Measurements from ENCODE around the gene CCBE1. TPM values are rescaled to one million over a fixed set of nuclear protein-coding genes. Genes with fewer than 3 reads are reported as not detected.

The CCBE1 gene
- total RNA-seq, 2 donors from 2014 or later = 1.00 to 2.9 TPM

DNA sequence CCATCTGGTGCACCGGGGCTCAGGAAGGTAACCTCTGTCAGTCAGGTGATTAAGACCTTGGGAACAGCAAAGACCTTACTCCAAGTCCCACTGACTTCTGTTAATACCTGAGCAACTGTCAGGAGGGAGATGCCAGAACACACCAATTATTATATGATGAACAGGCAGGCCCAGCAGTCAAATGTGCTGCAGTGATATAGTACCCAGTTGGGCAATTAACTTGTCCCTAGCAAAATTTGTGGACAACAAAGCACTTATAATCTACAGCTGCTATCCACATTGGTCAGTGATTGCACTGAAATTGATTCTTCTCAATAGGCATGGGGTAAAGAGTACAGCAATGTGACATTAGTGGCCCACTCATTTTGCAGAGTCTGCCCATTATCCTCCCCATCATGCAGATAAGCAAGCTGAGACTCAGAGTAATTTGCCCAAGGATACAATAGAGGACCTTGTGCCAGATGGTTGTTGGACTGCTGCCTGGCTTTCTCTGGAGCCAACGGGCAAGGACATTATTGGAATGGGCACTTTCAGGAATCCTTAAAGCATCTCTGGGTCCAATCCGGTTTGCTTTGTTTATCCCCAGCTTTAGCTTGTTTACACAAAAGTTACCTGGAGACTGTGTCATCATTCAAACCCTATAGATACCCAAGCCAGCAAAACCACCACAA, 147.6 kb downstream of the CCBE1 start:
- no peaks in the 10 kb centered on the region for H3K36me3 Mint-ChIP-seq (ENCODE audit: low read depth)
- H3K27ac Mint-ChIP-seq = no peak overlapping the region
- WGBS, 2 experiments (ENCODE audit: insufficient coverage in 1 of 2, insufficient read length in 1 of 2) = 84 to 89% methylated on average over 3 of the region's 3 CpGs
- no peaks in the 10 kb centered on the region for H3K36me3 ChIP-seq (ENCODE audit: control insufficient read depth, insufficient read depth, low read length)
- H3K27me3 Mint-ChIP-seq (ENCODE audit: insufficient read depth) = no peaks in the 10 kb centered on the region
- no peak overlapping the region for H3K27ac ChIP-seq (ENCODE audit: low read depth, low read length)
- no peaks in the 10 kb centered on the region for H3K4me1 ChIP-seq (ENCODE audit: control insufficient read depth, insufficient read depth, low read length)
- H3K9me3 ChIP-seq (ENCODE audit: control insufficient read depth, low read length) = no peaks in the 10 kb centered on the region
- TF ChIP-seq, protein P1, sequence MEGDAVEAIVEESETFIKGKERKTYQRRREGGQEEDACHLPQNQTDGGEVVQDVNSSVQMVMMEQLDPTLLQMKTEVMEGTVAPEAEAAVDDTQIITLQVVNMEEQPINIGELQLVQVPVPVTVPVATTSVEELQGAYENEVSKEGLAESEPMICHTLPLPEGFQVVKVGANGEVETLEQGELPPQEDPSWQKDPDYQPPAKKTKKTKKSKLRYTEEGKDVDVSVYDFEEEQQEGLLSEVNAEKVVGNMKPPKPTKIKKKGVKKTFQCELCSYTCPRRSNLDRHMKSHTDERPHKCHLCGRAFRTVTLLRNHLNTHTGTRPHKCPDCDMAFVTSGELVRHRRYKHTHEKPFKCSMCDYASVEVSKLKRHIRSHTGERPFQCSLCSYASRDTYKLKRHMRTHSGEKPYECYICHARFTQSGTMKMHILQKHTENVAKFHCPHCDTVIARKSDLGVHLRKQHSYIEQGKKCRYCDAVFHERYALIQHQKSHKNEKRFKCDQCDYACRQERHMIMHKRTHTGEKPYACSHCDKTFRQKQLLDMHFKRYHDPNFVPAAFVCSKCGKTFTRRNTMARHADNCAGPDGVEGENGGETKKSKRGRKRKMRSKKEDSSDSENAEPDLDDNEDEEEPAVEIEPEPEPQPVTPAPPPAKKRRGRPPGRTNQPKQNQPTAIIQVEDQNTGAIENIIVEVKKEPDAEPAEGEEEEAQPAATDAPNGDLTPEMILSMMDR (conservative IDR thresholded peaks at IDR 0.05) = no peak
- DNase-seq = no peak
- no peak overlapping the region for H3K9ac ChIP-seq (ENCODE audit: extremely low read depth, low read length, poor library complexity, severe bottlenecking)
- H3K9me3 Mint-ChIP-seq = no peaks in the 10 kb centered on the region
- no peak overlapping the region for H3K4me3 Mint-ChIP-seq
- no peak overlapping the region for H3K4me3 ChIP-seq (ENCODE audit: low read length)
- no peaks in the 10 kb centered on the region for H3K27me3 ChIP-seq (ENCODE audit: control insufficient read depth, insufficient read depth, low read length, poor library complexity, severe bottlenecking)
- H3K4me1 Mint-ChIP-seq = peaks cover 14% of the 10 kb centered on the region

DNA sequence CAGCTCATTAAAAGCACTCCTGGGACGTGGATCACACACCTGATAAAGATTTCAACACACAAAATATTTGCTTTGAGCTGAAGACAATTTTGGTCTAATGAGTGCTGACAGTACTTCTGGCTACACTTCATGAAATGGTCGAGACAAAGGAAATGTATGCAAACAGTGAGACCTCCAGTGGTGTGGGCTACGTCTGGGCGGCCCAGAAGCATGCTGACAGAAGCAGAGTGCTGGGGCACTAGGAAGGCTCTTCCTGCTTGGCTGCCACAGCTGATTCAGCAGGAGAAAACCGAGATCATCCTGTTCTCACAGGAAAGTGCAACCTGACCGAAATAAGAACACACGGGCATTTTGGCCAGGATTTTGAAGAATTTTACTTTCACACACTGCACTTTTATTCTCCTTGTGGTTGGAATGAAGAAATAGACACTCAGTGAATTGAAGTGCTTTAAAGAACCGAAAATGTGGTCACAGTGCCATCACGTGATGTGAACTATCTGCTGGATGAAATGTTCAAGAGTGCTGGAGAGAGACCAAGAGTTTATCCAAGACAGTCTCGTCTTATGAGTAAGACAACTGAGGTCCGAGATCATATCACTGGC, 149.5 kb downstream of the CCBE1 start:
- H3K36me3 Mint-ChIP-seq (ENCODE audit: low read depth) = no peaks in the 10 kb centered on the region
- WGBS, 2 experiments (ENCODE audit: insufficient coverage in 1 of 2, insufficient read length in 1 of 2) = 56 to 58% methylated on average over 11 of the region's 11 CpGs
- H3K27me3 Mint-ChIP-seq (ENCODE audit: insufficient read depth) = no peaks in the 10 kb centered on the region
- peaks cover 14% of the 10 kb centered on the region for H3K4me1 Mint-ChIP-seq
- H3K9me3 Mint-ChIP-seq = no peaks in the 10 kb centered on the region
- Histone ChIP-seq H3K27ac (ENCODE audit: low read depth, low read length) (peak overlapping the region; percentile 29), H3K4me1 (ENCODE audit: control insufficient read depth, insufficient read depth, low read length) (no peaks in the 10 kb centered on the region), H3K9me3 (ENCODE audit: control insufficient read depth, low read length) (no peaks in the 10 kb centered on the region), H3K4me3 (ENCODE audit: low read length) (no peak overlapping the region), H3K9ac (ENCODE audit: extremely low read depth, low read length, poor library complexity, severe bottlenecking) (no peak overlapping the region), H3K36me3 (ENCODE audit: control insufficient read depth, insufficient read depth, low read length) (no peaks in the 10 kb centered on the region), H3K27me3 (ENCODE audit: control insufficient read depth, insufficient read depth, low read length, poor library complexity, severe bottlenecking) (no peaks in the 10 kb centered on the region)
- TF ChIP-seq, protein P1 (conservative IDR thresholded peaks at IDR 0.05) = no peak
- H3K4me3 Mint-ChIP-seq = no peak overlapping the region
- peak overlapping the region; percentile 6 for H3K27ac Mint-ChIP-seq
- DNase-seq = peak; percentile 76

DNA sequence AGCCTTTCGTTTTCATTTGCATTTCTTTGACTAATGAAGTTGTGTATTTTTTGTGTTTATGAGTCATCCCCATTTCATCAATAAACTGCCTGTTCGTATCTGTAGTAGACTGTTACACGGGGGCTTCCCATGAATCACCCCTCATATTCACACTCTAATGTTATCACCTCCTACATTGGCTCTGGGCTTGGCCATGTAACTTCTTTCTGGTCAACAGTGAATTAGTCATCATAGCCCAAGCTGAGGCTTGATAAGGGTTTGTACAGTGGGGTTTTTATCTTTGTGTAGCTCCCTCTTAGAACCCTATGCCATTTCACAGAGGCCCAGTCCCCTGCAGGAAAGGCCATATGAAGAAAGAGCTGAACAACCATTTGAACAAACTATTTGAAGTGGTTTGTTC, 151.0 kb downstream of the CCBE1 start:
- no peaks in the 10 kb centered on the region for H3K27me3 ChIP-seq (ENCODE audit: control insufficient read depth, insufficient read depth, low read length, poor library complexity, severe bottlenecking)
- no peaks in the 10 kb centered on the region for H3K36me3 Mint-ChIP-seq (ENCODE audit: low read depth)
- no peak overlapping the region for H3K27ac ChIP-seq (ENCODE audit: low read depth, low read length)
- 90% methylated on average over 3 of the region's 3 CpGs; no CpG with 5 or more reads in 1 of the 2 experiments for WGBS, 2 experiments (ENCODE audit: insufficient coverage in 1 of 2, insufficient read length in 1 of 2)
- no peaks in the 10 kb centered on the region for H3K4me1 ChIP-seq (ENCODE audit: control insufficient read depth, insufficient read depth, low read length)
- no peak overlapping the region for H3K4me3 Mint-ChIP-seq
- no peak overlapping the region for H3K9ac ChIP-seq (ENCODE audit: extremely low read depth, low read length, poor library complexity, severe bottlenecking)
- DNase-seq = no peak
- H3K36me3 ChIP-seq (ENCODE audit: control insufficient read depth, insufficient read depth, low read length) = no peaks in the 10 kb centered on the region
- H3K27ac Mint-ChIP-seq = no peak overlapping the region
- H3K4me3 ChIP-seq (ENCODE audit: low read length) = no peak overlapping the region
- H3K9me3 ChIP-seq (ENCODE audit: control insufficient read depth, low read length) = no peaks in the 10 kb centered on the region
- no peaks in the 10 kb centered on the region for H3K9me3 Mint-ChIP-seq
- H3K4me1 Mint-ChIP-seq = peaks cover 14% of the 10 kb centered on the region
- TF ChIP-seq, protein P1 (conservative IDR thresholded peaks at IDR 0.05) = no peak
- H3K27me3 Mint-ChIP-seq (ENCODE audit: insufficient read depth) = no peaks in the 10 kb centered on the region

Data from endodermal cell (in vitro differentiated cells).